ENCODE data around the gene OOSP3. TPM values are rescaled to one million over a fixed set of nuclear protein-coding genes. Genes with fewer than 3 reads are reported as not detected.
"Not testable (repeated sequence)": the region's sequence is repeated elsewhere in the genome, so short reads cannot be mapped to it uniquely, and the experiment has no call there.

The OOSP3 gene
- total RNA-seq, 1 donor from 2014 or later = not detected

- DNase-seq (no peak), ATAC-seq (no peak)
- intact Hi-C loops (cut with micrococcal nuclease) = no loop called here
These were observed 10.6 kb upstream of the OOSP3 start for GRCh38 chr11:59867946-59868345.

- intact Hi-C loops (cut with micrococcal nuclease) = no loop called here
- ATAC-seq (no peak), DNase-seq (no peak)
These were observed 6.5 kb upstream of the OOSP3 start for GRCh38 chr11:59872076-59872475.

GRCh38 chr11:59875856-59876519 is 2.6 kb upstream of the OOSP3 start:
- no peak for DNase-seq
- intact Hi-C loops (cut with micrococcal nuclease) = no loop called here
- ATAC-seq = no peak

- no peak for DNase-seq
- intact Hi-C loops (cut with micrococcal nuclease) = no loop called here
- ATAC-seq = no peak
These were observed 1.3 kb upstream of the OOSP3 start for GRCh38 chr11:59877325-59877724.

GRCh38 chr11:59877784-59878183 is 798 bp upstream of the OOSP3 start:
- intact Hi-C loops (cut with micrococcal nuclease) = no loop called here
- ATAC-seq = no peak
- DNase-seq = no peak

- no peak for DNase-seq
- intact Hi-C loops (cut with micrococcal nuclease) = no loop called here
- ATAC-seq = no peak
These were observed 985 bp downstream of the OOSP3 start for GRCh38 chr11:59879567-59879966.

- DNase-seq = no peak
- no peak for ATAC-seq
- intact Hi-C loops (cut with micrococcal nuclease) = no loop called here
These were observed 5.0 kb downstream of the OOSP3 start for GRCh38 chr11:59883597-59883996.

GRCh38 chr11:59887156-59887555 is 8.6 kb downstream of the OOSP3 start:
- ATAC-seq; intact Hi-C loops (cut with micrococcal nuclease); DNase-seq: not testable (repeated sequence)

- intact Hi-C loops (cut with micrococcal nuclease) = no loop called here
- ATAC-seq = no peak
- DNase-seq = peak; percentile 23
These were observed 13.2 kb downstream of the OOSP3 start for GRCh38 chr11:59891781-59892181.

- intact Hi-C loops (cut with micrococcal nuclease) = no loop called here
- ATAC-seq (no peak), DNase-seq (no peak)
These were observed 16.0 kb downstream of the OOSP3 start for GRCh38 chr11:59894616-59895015.

GRCh38 chr11:59898046-59898445 is 19.5 kb downstream of the OOSP3 start:
- intact Hi-C loops (cut with micrococcal nuclease) = no loop called here
- ATAC-seq = no peak
- no peak for DNase-seq

- no peak for ATAC-seq
- intact Hi-C loops (cut with micrococcal nuclease) = no loop called here
- no peak for DNase-seq
These were observed 20.1 kb downstream of the OOSP3 start for GRCh38 chr11:59898650-59899049.

GRCh38 chr11:59899532-59899931 is 20.9 kb downstream of the OOSP3 start:
- no peak for DNase-seq
- no peak for ATAC-seq
- intact Hi-C loops (cut with micrococcal nuclease) = no loop called here

- no peak for DNase-seq
- no peak for ATAC-seq
- intact Hi-C loops (cut with micrococcal nuclease) = no loop called here
These were observed 22.0 kb downstream of the OOSP3 start for GRCh38 chr11:59900366-59901126.

GRCh38 chr11:59901306-59901705 is 22.7 kb downstream of the OOSP3 start:
- DNase-seq (no peak), ATAC-seq (peak; percentile 55)
- intact Hi-C loops (cut with micrococcal nuclease) = no loop called here

- intact Hi-C loops (cut with micrococcal nuclease) = not testable (repeated sequence)
These were observed 25.0 kb downstream of the OOSP3 start for GRCh38 chr11:59903569-59903968.

GRCh38 chr11:59918480-59918879 is 39.9 kb downstream of the OOSP3 start:
- DNase-seq (no peak), ATAC-seq (no peak)
- intact Hi-C loops (cut with micrococcal nuclease) = no loop called here

More at GRCh38 chr11:59903569-59903968, 25.0 kb downstream of the OOSP3 start:
- DNase-seq, ATAC-seq: not testable (repeated sequence)

- DNase-seq = no peak
- intact Hi-C loops (cut with micrococcal nuclease) = no loop called here
- no peak for ATAC-seq
These were observed 40.5 kb downstream of the OOSP3 start for GRCh38 chr11:59918987-59919589.

GRCh38 chr11:59923813-59924212 is 45.2 kb downstream of the OOSP3 start:
- ATAC-seq (no peak), DNase-seq (no peak)
- intact Hi-C loops (cut with micrococcal nuclease) = no loop called here

GRCh38 chr11:59931688-59932087 is 53.1 kb downstream of the OOSP3 start:
- intact Hi-C loops (cut with micrococcal nuclease) = no loop called here
- DNase-seq (no peak), ATAC-seq (no peak)
